Endothelial cell of umbilical vein (primary cell): Measurements from ENCODE around the gene CCNI. TPM values are rescaled to one million over a fixed set of nuclear protein-coding genes. Genes with fewer than 3 reads are reported as not detected.

Experiments used
- BruUV-seq: library from RNA; stranded (reverse); fragments of 400-500 nt; replicated peaks from 2 replicates; lab custom pipeline; 2021; lab: Mats Ljungman, UMichigan
- CTCF ChIA-PET: fragments of 300-600, 350-600 bp; sonication (Branson Sonifier 250); formaldehyde crosslinking; loops from one replicate; lab custom pipeline; 2021; ENCODE audit warnings: antibody characterized with exemption, inconsistent platforms; lab: Charles Lee
- POLR2A ChIA-PET: fragments of 300-600, 350-600 bp; sonication (Branson Sonifier 250); formaldehyde crosslinking; loops from one replicate; lab custom pipeline; 2021; ENCODE audit warnings: antibody characterized with exemption, inconsistent platforms; lab: Charles Lee
- DNase-seq: peaks from one replicate; pipeline ENCODE4 v3.0.0-alpha.2; 2011; ENCODE audit warnings: low read depth, low spot score
- FAIRE-seq: peaks from 2 replicates; lab custom pipeline; 2011; peaks lifted over from hg19 to GRCh38; lab: Jason Lieb, UNC
- H2AFZ ChIP-seq: 2 replicates; pipeline ENCODE4 v1.6.0; 2012; ENCODE audit warnings: low read depth, low read length, control low read depth, inconsistent platforms
- H3K27ac ChIP-seq: 2 replicates; pipeline ENCODE4 v1.5.1; 2011; ENCODE audit warnings: low read depth, mild to moderate bottlenecking, control low read depth, low read length, moderate library complexity; ENCODE audit not compliant: insufficient read depth
- H3K27me3 ChIP-seq, 2 experiments: 2 replicates each; pipeline versions ENCODE4 v1.6.0 to v1.6.1; 2011; ENCODE audit warnings: low read length in 2 of 2, mixed read lengths in 1 of 2; ENCODE audit not compliant: control insufficient read depth in 2 of 2, insufficient read depth in 2 of 2
- H3K36me3 ChIP-seq, 2 experiments: 2 replicates in 1 of 2; 3 replicates in 1 of 2; pipeline ENCODE4 v1.5.1; 2011; ENCODE audit warnings: low read length in 2 of 2, mild to moderate bottlenecking in 1 of 2, moderate library complexity in 1 of 2; ENCODE audit not compliant: control insufficient read depth in 2 of 2, insufficient read depth in 2 of 2; ENCODE audit errors: extremely low read depth in 1 of 2
- H3K4me1 ChIP-seq: 3 replicates; pipeline ENCODE4 v1.5.1; 2011; ENCODE audit warnings: mild to moderate bottlenecking, low read length; ENCODE audit not compliant: control insufficient read depth, insufficient read depth; ENCODE audit errors: extremely low read depth
- H3K4me2 ChIP-seq: 2 replicates; pipeline ENCODE4 v1.6.1; 2011; ENCODE audit warnings: low read length, control low read depth, mixed read lengths; ENCODE audit not compliant: insufficient read depth
- H3K4me3 ChIP-seq, 3 experiments: fragments of 200-600 bp in 1 of 3; sonication (generic), shearing (Covaris generic) in 1 of 3; replicated peaks in 1 of 3; 2 replicates each; pipeline ENCODE4 v1.5.1; 2011 to 2016; ENCODE audit warnings: control low read depth in 3 of 3, low read length in 3 of 3, mild to moderate bottlenecking in 2 of 3, inconsistent platforms in 1 of 3, low read depth in 1 of 3, moderate library complexity in 1 of 3; ENCODE audit not compliant: insufficient read depth in 1 of 3
- H3K79me2 ChIP-seq: 2 replicates; pipeline ENCODE4 v1.6.0; 2012; ENCODE audit warnings: low read length, inconsistent platforms; ENCODE audit not compliant: control insufficient read depth, insufficient read depth
- H3K9ac ChIP-seq: replicated peaks from 2 replicates; pipeline ENCODE3; 2011; ENCODE audit warnings: low read length, control low read depth; ENCODE audit not compliant: insufficient read depth; ENCODE audit errors: extremely low read depth
- H3K9me1 ChIP-seq: replicated peaks from 3 replicates; pipeline ENCODE4 v1.6.0; 2011; ENCODE audit warnings: mild to moderate bottlenecking, low read length; ENCODE audit not compliant: control insufficient read depth, insufficient read depth; ENCODE audit errors: extremely low read depth
- H3K9me3 ChIP-seq: replicated peaks from 2 replicates; pipeline ENCODE4 v1.5.1; 2012; ENCODE audit warnings: low read length, inconsistent platforms; ENCODE audit not compliant: control insufficient read depth, insufficient read depth
- H4K20me1 ChIP-seq: replicated peaks from 2 replicates; pipeline ENCODE3; 2011; ENCODE audit warnings: mild to moderate bottlenecking, low read length; ENCODE audit not compliant: control insufficient read depth, insufficient read depth; ENCODE audit errors: extremely low read depth
- EZH2 ChIP-seq: IDR thresholded peaks from 2 replicates; pipeline ENCODE4 v1.6.1; 2012; ENCODE audit warnings: borderline replicate concordance, low read depth, mild to moderate bottlenecking, moderate library complexity, low read length, inconsistent platforms; ENCODE audit not compliant: severe bottlenecking
- FOS ChIP-seq: IDR thresholded peaks from 2 replicates; pipeline ENCODE4 v1.6.1; 2011; ENCODE audit warnings: mild to moderate bottlenecking, low read length, moderate library complexity, borderline replicate concordance; ENCODE audit not compliant: insufficient read depth
- JUN ChIP-seq: IDR thresholded peaks from 2 replicates; pipeline ENCODE4 v1.6.1; 2011; ENCODE audit warnings: borderline replicate concordance, low read depth; ENCODE audit not compliant: insufficient read length, insufficient read depth
- MYC ChIP-seq: IDR thresholded peaks from one replicate; pipeline ENCODE4 v1.6.1; 2011; ENCODE audit warnings: mild to moderate bottlenecking, low read depth, low read length
- POLR2AphosphoS5 ChIP-seq: IDR thresholded peaks from 2 replicates; pipeline ENCODE4 v1.6.1; 2012; ENCODE audit warnings: low read depth, mild to moderate bottlenecking, control low read depth, low read length, moderate library complexity; ENCODE audit not compliant: insufficient read depth
- dilution Hi-C: fragments of 300-500 bp; cut with MboI; formaldehyde crosslinking; loops from one replicate; pipeline ENCODE4 v1.15.0; 2019; ENCODE audit warnings: low sequenced_read_pairs; ENCODE audit not compliant: extremely low pct_ligation_motif_present
- intact Hi-C: fragments of 100-400 bp; cut with micrococcal nuclease; formaldehyde crosslinking; loops from one replicate; pipeline ENCODE4 v1.10.0; 2022
- polyA plus RNA-seq, 4 experiments: library from polyadenylated mRNA; depleted of rRNA in 3 of 4; stranded (reverse) in 3 of 4; unstranded in 1 of 4; fragments of >200 nt; gene quantifications; 2 replicates each; pipeline versions ENCODE4 v1.2.1 to v1.2.3, GENCODE V29; 2011 to 2012; ENCODE audit warnings: missing spikeins in 1 of 4
- total RNA-seq: library from RNA; stranded (reverse); gene quantifications from 2 replicates; pipeline ENCODE4 v1.2.3, GENCODE V29; 2021
- TF ChIP-seq, protein P1 (sequence below), 2 donors: IDR thresholded peaks; 1 replicate in 1 of 2; 2 replicates in 1 of 2; pipeline ENCODE4 v1.5.1; 2011; ENCODE audit warnings: low read length in 2 of 2, mild to moderate bottlenecking in 2 of 2, moderate library complexity in 2 of 2, control low read depth in 1 of 2, inconsistent platforms in 1 of 2, low read depth in 1 of 2; ENCODE audit not compliant: insufficient read depth in 1 of 2; ENCODE audit errors: extremely low read depth in 1 of 2
- TF ChIP-seq, protein P2 (sequence below): IDR thresholded peaks from 2 replicates; pipeline ENCODE4 v1.6.1; 2011; ENCODE audit not compliant: insufficient read depth, insufficient read length

The CCNI gene
- total and polyA plus RNA-seq, 2 donors (not counting 3 experiments of a cell fraction or from before 2014, with no cell fraction given): 88.6 to 212 TPM

DNA sequence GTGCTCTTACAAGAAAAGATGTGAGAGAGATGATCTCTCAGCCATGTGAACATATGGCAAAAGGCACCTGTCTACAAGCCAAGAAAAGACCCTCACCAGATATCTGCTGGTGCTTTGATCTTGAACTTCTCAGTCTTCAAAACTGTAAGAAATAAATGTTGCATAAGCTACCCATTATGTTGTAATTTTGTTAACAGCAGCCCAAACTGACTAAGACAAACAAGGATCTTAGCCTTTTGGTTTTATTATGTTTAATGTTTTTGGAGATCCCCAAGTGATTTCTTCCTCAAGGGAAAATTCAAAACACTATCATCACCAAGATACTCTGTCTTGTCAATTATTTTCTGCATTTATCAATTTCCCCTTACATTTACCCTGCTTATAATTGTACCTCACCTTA lies 21.8 kb upstream of the CCNI start:
- no peaks in the 10 kb centered on the region for H3K79me2 ChIP-seq
- no peaks in the 10 kb centered on the region for H3K9me1 ChIP-seq
- H2AFZ ChIP-seq: no peak overlapping the region
- no peak overlapping the region for H3K4me2 ChIP-seq
- no peak overlapping the region for H3K9ac ChIP-seq
- no peaks in the 10 kb centered on the region for H3K9me3 ChIP-seq
- no TSS peak for BruUV-seq
- ChIA-PET CTCF (interaction anchor here (1.2 to 1.3 kb wide), 2 partner anchors 30 to 58 kb away, joined by 3 to 4 read pairs; no protein-coding TSS in a partner anchor), POLR2A (interaction anchor here (1.1 kb wide), 1 partner anchor 21 kb away, joined by 3 read pairs; the partner anchor contains the start of gene CCNI)
- H3K4me1 ChIP-seq: peaks cover 28% of the 10 kb centered on the region
- TF ChIP-seq MYC (no peak), EZH2 (no peak), POLR2AphosphoS5 (no peak), FOS (no peak), JUN (no peak)
- TF ChIP-seq, protein P1, sequence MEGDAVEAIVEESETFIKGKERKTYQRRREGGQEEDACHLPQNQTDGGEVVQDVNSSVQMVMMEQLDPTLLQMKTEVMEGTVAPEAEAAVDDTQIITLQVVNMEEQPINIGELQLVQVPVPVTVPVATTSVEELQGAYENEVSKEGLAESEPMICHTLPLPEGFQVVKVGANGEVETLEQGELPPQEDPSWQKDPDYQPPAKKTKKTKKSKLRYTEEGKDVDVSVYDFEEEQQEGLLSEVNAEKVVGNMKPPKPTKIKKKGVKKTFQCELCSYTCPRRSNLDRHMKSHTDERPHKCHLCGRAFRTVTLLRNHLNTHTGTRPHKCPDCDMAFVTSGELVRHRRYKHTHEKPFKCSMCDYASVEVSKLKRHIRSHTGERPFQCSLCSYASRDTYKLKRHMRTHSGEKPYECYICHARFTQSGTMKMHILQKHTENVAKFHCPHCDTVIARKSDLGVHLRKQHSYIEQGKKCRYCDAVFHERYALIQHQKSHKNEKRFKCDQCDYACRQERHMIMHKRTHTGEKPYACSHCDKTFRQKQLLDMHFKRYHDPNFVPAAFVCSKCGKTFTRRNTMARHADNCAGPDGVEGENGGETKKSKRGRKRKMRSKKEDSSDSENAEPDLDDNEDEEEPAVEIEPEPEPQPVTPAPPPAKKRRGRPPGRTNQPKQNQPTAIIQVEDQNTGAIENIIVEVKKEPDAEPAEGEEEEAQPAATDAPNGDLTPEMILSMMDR (IDR thresholded peaks at IDR 0.05; ENCODE audit: extremely low read depth in 1 of 2, insufficient read depth in 1 of 2, low read depth in 1 of 2, low read length in 2 of 2): no peak
- TF ChIP-seq, protein P2, sequence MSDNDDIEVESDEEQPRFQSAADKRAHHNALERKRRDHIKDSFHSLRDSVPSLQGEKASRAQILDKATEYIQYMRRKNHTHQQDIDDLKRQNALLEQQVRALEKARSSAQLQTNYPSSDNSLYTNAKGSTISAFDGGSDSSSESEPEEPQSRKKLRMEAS: no peak
- H4K20me1 ChIP-seq: no peaks in the 10 kb centered on the region
- H3K36me3 ChIP-seq: no peaks in the 10 kb centered on the region
- peaks cover 8 to 9% of the 10 kb centered on the region in 2 experiments for H3K27me3 ChIP-seq
- H3K27ac ChIP-seq: no peak overlapping the region
- no peak for FAIRE-seq
- DNase-seq: no peak
- dilution Hi-C loops (no loop called here), intact Hi-C loops (no loop called here)
- no peak overlapping the region for H3K4me3 ChIP-seq
